Astrocyte (in vitro differentiated cells and primary cell): ENCODE measurements around the gene RAB8A. TPM values are rescaled to one million over a fixed set of nuclear protein-coding genes. Genes with fewer than 3 reads are reported as not detected.

Source experiments
- DNase-seq: peaks from one replicate; pipeline ENCODE4 v3.0.0-alpha.2; 2010; ENCODE audit warnings: low read depth
- FAIRE-seq: peaks from 2 replicates; lab custom pipeline; 2011; peaks lifted over from hg19 to GRCh38; lab: Jason Lieb, UNC
- H2AFZ ChIP-seq: 2 replicates; pipeline ENCODE4 v1.6.0; 2012; ENCODE audit warnings: low read depth, low read length, inconsistent platforms
- H3K27ac ChIP-seq: 2 replicates; pipeline ENCODE4 v1.5.1; 2011; ENCODE audit warnings: low read depth, low read length, inconsistent platforms
- H3K27me3 ChIP-seq: 2 replicates; pipeline ENCODE4 v1.6.0; 2011; ENCODE audit warnings: low read length, inconsistent platforms; ENCODE audit not compliant: insufficient read depth
- H3K36me3 ChIP-seq: 2 replicates; pipeline ENCODE4 v1.5.1; 2011; ENCODE audit warnings: low read length, inconsistent platforms; ENCODE audit not compliant: insufficient read depth
- H3K4me1 ChIP-seq: 2 replicates; pipeline ENCODE4 v1.5.1; 2011; ENCODE audit warnings: low read length, inconsistent platforms; ENCODE audit not compliant: insufficient read depth
- H3K4me2 ChIP-seq: 2 replicates; pipeline ENCODE4 v1.6.0; 2012; ENCODE audit warnings: low read length, inconsistent platforms
- H3K4me3 ChIP-seq: 2 replicates; pipeline ENCODE4 v1.5.1; 2011; ENCODE audit warnings: low read depth, mild to moderate bottlenecking, low read length, inconsistent platforms; ENCODE audit not compliant: insufficient read depth
- H3K79me2 ChIP-seq: 2 replicates; pipeline ENCODE4 v1.6.0; 2012; ENCODE audit warnings: mild to moderate bottlenecking, low read length, inconsistent platforms; ENCODE audit not compliant: insufficient read depth
- H3K9ac ChIP-seq: 2 replicates; pipeline ENCODE4 v1.6.0; 2012; ENCODE audit warnings: mild to moderate bottlenecking, low read length, inconsistent platforms
- H3K9me3 ChIP-seq: 2 replicates; pipeline ENCODE4 v1.5.1; 2012; ENCODE audit warnings: low read depth, mild to moderate bottlenecking, low read length, inconsistent platforms; ENCODE audit not compliant: insufficient read depth
- H4K20me1 ChIP-seq: 2 replicates; pipeline ENCODE4 v1.6.0; 2012; ENCODE audit warnings: low read length, inconsistent platforms; ENCODE audit not compliant: insufficient read depth
- H3K27ac Mint-ChIP-seq: one replicate; pipeline ENCODE4 v1.8.0; 2021; ENCODE audit warnings: mild to moderate bottlenecking, mixed read lengths; ENCODE audit not compliant: unreplicated experiment
- H3K27me3 Mint-ChIP-seq: one replicate; pipeline ENCODE4 v1.8.0; 2021; ENCODE audit warnings: low read depth, mixed read lengths; ENCODE audit not compliant: unreplicated experiment
- H3K36me3 Mint-ChIP-seq: one replicate; pipeline ENCODE4 v1.8.0; 2021; ENCODE audit warnings: low read depth, mixed read lengths; ENCODE audit not compliant: unreplicated experiment
- H3K4me1 Mint-ChIP-seq: one replicate; pipeline ENCODE4 v1.8.0; 2021; ENCODE audit warnings: low read depth, mixed read lengths; ENCODE audit not compliant: unreplicated experiment
- H3K4me3 Mint-ChIP-seq: one replicate; pipeline ENCODE4 v1.8.0; 2021; ENCODE audit warnings: mild to moderate bottlenecking, moderate library complexity, mixed read lengths; ENCODE audit not compliant: unreplicated experiment
- H3K9me3 Mint-ChIP-seq: one replicate; pipeline ENCODE4 v1.8.0; 2021; ENCODE audit warnings: mild to moderate bottlenecking, mixed read lengths; ENCODE audit not compliant: unreplicated experiment
- CTCF ChIP-seq: IDR thresholded peaks from 2 replicates; pipeline ENCODE4 v1.5.1; 2011; ENCODE audit warnings: low read depth, mild to moderate bottlenecking, inconsistent platforms, low read length, moderate library complexity; ENCODE audit not compliant: insufficient read depth
- EZH2 ChIP-seq: IDR thresholded peaks from 2 replicates; pipeline ENCODE4 v1.6.1; 2012; ENCODE audit warnings: mild to moderate bottlenecking, low read length, inconsistent platforms; ENCODE audit not compliant: insufficient read depth
- total RNA-seq: library from RNA; stranded (reverse); gene quantifications from 2 replicates; pipeline ENCODE4 v1.2.1, GENCODE V29; 2021

The RAB8A gene
- total RNA-seq, 1 donor from 2014 or later, result 80.5 TPM

GRCh38 chr19:16078759-16079707, 32.7 kb upstream of the RAB8A start:
- peak overlapping the region; percentile 91 for H3K27ac Mint-ChIP-seq
- H4K20me1 ChIP-seq, result peaks cover 47% of the 10 kb centered on the region
- peaks cover 40% of the 10 kb centered on the region for H3K4me1 ChIP-seq
- no peak overlapping the region for H2AFZ ChIP-seq
- H3K36me3 ChIP-seq, result peaks cover 31% of the 10 kb centered on the region
- H3K27me3 ChIP-seq, result no peaks in the 10 kb centered on the region
- no peak for TF ChIP-seq CTCF
- no peak for TF ChIP-seq EZH2
- DNase-seq, result peak; percentile 97
- peak overlapping the region; percentile 95 for H3K4me3 Mint-ChIP-seq
- no peak for FAIRE-seq
- H3K4me2 ChIP-seq, result peak overlapping the region; percentile 99
- peaks cover 22% of the 10 kb centered on the region for H3K36me3 Mint-ChIP-seq
- no peaks in the 10 kb centered on the region for H3K9me3 Mint-ChIP-seq
- H3K9me3 ChIP-seq, result no peaks in the 10 kb centered on the region
- no peaks in the 10 kb centered on the region for H3K27me3 Mint-ChIP-seq
- peak overlapping the region; percentile 98 for H3K27ac ChIP-seq
- H3K4me1 Mint-ChIP-seq, result peaks cover 40% of the 10 kb centered on the region
- H3K4me3 ChIP-seq, result peak overlapping the region; percentile 96
- peaks cover 91% of the 10 kb centered on the region for H3K79me2 ChIP-seq
- peak overlapping the region; percentile 100 for H3K9ac ChIP-seq

- Mint-ChIP-seq H3K27me3 (no peaks in the 10 kb centered on the region), H3K4me3 (no peak overlapping the region)
Observed at GRCh38 chr19:16084067-16084685, 27.5 kb upstream of the RAB8A start.

More at GRCh38 chr19:16084067-16084685, 27.5 kb upstream of the RAB8A start:
- Histone ChIP-seq H3K36me3 (peaks cover 68% of the 10 kb centered on the region), H3K27ac (peak overlapping the region; percentile 7), H3K79me2 (peaks cover 99% of the 10 kb centered on the region), H3K27me3 (no peaks in the 10 kb centered on the region), H3K9me3 (no peaks in the 10 kb centered on the region), H3K9ac (peak overlapping the region; percentile 21), H3K4me3 (no peak overlapping the region), H3K4me1 (peaks cover 34% of the 10 kb centered on the region), H3K4me2 (peak overlapping the region; percentile 34), H4K20me1 (peaks cover 96% of the 10 kb centered on the region), H2AFZ (no peak overlapping the region)
- no peak for TF ChIP-seq EZH2
- no peak for TF ChIP-seq CTCF
- Mint-ChIP-seq H3K9me3 (no peaks in the 10 kb centered on the region), H3K36me3 (peaks cover 45% of the 10 kb centered on the region), H3K27ac (no peak overlapping the region), H3K4me1 (peaks cover 48% of the 10 kb centered on the region)
- FAIRE-seq, result no peak
- DNase-seq, result no peak
